HG03280 (cell line): ENCODE results near the gene IZUMO2.

Source experiments
- ATAC-seq: cut with Tn5 transposase; IDR thresholded peaks from one replicate; pipeline ENCODE4 v1.9.1; 2021; ENCODE audit warnings: mild to moderate bottlenecking, moderate library complexity; ENCODE audit not compliant: unreplicated experiment

Gene IZUMO2

DNA sequence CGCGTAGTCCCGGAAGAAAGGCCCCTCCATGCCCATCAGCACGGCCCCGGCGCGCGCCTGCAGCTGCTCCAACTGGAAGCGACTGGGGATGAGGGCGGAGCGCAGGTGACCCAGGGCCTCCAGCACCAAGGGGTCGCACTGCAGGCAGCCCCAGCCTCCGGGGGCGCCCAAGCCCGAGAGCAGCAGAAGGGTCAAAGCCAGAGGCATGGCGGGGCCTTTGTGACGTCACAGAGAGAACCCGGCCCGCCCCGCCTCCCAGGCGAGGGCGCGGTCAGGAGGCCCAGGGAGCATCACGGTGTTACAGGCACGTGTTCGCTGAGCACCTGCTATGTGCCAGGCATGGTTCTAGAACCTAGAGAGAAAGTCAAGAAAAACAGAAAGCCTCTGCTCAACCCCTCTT is at the start of gene IZUMO2:
Gene IZUMO2 (minus strand): TSS at position 294 of the 400 bp plus-strand sequence. CDS start 87 bp downstream, at position 207.
- no peak for ATAC-seq

DNA sequence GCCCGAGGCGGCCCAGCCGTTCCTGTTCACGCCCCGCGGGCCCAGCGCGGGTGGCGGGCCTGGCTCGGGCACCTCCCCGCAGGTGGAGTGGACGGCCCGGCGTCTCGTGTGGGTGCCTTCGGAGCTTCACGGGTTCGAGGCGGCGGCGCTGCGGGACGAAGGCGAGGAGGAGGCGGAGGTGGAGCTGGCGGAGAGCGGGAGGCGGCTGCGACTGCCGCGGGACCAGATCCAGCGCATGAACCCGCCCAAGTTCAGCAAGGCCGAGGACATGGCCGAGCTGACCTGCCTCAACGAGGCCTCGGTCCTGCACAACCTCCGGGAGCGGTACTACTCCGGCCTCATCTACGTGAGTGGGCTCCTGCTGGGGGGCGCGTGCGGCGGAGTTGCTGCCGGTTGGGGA is 47.3 kb upstream of the IZUMO2 start:
- ATAC-seq = no peak

DNA sequence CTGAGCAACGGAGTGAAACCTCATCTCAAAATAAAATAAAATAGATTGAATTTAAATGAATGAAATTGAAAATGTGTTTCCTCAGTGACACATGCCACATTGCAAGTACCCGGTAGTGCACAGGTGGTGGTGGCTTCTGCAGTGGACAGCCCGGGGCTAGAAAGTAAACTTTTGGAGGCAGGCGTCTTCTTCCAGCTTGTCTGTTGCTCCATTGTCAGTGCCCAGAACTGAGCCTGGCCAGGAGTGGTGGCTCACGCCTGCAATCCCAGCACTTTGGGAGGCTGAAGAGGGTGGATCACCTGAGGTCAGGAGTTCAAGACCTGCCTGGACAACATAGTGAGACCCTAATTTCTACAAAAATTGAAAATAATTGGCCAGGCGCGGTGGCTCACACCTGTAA is 46.0 kb upstream of the IZUMO2 start:
- no peak for ATAC-seq

DNA sequence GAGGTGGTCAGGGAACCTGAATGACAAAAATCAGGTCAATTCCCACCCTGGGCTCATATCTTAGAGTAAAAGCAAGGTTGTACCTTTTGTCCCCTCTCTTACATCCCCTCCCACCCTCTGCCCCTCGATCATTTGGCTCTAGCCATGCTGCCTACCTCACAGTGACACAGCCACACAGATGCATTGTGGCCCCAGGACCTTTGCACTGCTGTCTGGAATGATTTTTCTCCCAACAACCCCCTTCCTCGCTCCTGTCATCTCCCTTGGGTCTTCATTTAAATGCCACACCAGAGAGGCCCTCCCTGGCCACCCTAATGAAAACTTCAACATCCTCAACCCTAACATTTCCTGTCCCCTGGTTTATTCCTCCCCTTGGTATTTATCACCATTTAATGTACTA is 44.6 kb upstream of the IZUMO2 start:
- ATAC-seq = no peak

DNA sequence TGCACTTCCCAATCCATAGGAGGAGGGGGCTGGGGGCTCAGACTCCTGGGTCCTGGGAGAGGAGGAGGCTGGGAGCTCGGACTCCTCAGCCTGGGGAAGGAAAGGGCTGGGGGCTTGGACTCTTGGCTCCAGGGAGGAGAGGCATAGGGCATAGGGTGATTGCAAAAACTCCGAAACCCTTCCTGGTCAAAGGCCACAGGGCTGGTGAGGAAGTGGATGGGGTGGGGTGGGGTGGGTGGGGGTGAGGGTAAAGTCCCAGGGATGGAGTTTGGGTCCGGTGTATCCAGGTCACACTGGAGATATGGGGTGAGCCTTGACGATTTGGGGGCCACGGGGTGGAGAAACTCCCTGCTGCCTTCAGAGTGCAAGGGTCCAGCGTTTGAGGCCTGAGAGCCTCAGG is 43.1 kb upstream of the IZUMO2 start:
- ATAC-seq = no peak

DNA sequence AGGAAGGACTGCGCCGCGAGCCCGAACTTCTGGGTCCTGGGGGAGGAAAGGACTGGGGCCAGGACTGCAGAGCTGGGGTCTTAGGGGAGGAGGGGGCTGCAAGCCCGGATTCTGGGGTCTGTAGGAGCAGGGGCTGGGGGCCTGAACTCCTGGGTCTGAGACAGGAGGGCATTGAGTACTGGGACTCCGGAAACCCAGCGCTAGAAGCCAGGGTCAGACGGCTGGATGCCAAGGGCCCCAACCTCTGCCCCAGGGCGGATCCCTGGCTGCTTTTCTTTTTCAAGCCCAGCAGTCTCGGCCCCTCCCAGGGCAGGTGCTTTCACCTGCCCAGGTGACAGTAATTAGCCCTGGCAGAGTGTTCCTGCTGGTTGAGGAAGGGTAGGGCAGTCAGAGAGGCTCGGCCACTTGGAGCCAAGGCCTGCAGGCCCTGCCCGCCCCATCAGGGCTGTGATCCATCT is 42.6 kb upstream of the IZUMO2 start:
- no peak for ATAC-seq

DNA sequence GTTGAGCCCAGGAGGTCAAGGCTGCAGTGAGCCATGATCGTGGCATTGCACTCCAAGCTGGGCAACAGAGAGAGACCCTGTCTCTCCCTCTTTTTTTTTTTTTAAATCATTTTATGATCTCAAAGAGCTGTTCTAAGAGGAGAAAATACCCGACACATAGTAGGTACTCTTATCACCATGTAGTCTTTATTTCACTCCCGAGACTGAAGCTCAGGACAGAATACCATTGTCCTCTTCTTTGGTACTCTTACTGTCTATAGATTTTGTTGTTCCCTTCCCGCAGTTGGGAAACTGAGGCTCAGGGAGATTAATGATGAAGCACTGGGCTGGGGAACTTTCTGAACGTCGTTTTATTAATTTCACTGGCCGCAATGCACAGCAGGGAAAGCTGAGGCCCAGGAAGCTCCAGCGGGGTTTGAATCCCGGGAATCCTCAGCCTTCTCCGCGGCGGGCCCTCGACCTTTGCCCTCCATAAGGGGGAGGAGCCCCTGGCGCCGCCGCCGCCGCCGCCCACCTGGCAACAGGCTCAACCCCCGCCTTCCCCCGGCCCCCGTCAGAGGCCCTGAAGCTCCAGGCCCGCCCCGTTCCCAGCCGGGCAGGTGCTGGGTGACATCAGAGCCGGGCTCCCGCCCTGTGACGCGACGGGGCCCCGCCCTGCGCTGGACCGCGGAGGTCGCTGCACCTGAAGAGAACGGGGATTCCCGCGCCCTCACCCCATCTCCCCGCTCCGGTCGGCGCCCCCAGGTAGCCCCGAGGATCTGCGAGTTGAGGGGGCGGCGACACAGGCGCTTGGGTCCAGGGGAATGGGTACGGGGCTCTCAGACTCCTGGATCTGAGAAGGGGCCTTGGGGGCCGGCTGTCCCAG is 42.0 kb upstream of the IZUMO2 start:
- ATAC-seq = no peak

DNA sequence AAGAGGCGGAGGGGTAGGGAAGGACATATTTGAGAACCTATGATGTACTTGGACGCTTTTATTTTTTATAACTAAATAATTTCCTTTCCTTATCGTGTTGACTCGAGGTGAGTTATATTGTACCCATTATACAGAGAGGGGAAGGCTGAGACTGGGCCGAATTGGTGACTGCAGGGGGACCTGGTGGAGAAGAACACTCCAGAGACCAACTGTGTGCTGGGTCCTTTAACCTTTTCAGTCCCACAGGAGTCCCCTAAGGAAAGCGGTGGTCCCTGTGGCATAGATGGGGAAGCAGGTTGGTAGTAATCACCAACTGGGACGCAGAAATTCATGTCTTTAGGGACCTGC is 41.0 kb upstream of the IZUMO2 start:
- no peak for ATAC-seq

DNA sequence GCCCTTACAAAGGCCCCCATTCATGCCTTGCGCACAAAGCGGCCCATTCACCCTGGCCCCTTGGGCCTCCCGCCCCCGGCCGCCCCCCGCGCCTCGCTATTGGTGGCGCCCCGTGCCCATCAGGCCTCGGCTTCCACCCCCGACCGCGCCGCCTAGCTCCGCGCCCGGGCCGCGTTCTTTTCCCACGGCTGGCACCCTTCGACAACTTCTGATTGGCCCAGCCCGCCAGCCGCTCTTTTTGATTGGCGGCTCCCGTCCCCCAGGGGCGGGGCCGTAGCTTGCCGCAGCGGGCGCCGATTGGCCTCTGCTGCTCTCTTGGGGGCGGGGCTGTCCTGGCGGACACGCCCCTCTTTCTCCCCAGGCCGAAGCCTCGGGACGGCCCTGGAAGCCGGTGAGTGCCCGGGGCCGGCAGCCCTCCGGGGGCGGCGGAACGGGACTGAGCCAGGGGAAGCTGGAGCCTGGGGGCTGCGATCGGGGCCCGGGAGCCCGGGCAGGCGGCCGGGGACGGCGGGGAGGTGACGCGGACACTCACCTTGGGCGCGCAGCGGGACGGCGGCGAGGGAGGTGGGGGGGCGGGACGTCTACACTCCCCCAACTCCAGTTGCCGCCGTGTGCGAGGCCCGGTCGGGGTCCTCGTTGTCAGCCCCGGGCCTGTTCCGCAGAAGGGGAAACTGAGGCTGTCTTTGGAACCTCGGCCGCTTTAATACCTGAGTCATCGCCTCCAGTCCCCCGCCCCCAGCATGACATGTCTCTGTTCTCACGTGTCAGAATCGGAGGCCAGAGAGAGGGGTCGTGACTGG is 40.4 kb upstream of the IZUMO2 start, which contains the start of gene MYH14:
Gene MYH14 (plus strand): TSS at position 342 of the 800 bp plus-strand sequence. CDS start 6,744 bp downstream, outside the sequence.
- ATAC-seq = no peak

DNA sequence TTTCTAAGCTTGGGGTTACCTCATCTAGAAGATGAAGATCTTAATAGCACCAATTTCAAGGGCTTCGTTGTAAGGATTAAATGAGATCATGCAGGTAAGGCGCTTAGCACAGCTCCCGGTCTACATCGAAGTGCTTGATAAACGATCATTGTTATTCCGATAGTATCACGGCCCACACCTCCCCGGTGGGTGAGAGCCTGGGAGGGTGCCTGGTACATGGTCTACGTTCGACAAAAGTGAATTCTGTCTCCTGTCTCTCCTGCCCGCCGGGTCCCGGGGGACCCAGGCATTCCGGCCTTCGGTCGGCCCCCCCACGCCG is 39.8 kb upstream of the IZUMO2 start:
- no peak for ATAC-seq

DNA sequence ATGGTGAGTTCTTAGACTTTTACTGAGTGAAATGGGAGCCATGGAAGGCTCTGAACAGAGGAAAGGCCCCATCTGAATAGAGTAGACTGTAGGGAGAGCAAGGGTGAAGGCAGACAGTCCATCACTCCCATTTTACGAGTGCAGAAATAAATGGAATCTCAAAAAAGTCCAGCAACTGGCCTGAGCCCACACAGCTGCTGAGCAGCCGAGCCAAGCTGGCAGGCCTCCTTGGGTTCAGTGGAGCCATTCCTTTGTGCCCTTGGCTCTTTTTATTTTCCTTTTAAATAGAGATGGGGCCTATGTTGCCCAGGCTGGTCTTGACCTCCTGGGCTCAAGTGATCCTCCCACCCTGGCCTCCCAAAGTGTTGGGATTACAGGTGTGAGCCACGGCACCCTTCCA is 39.3 kb upstream of the IZUMO2 start:
- ATAC-seq = no peak

DNA sequence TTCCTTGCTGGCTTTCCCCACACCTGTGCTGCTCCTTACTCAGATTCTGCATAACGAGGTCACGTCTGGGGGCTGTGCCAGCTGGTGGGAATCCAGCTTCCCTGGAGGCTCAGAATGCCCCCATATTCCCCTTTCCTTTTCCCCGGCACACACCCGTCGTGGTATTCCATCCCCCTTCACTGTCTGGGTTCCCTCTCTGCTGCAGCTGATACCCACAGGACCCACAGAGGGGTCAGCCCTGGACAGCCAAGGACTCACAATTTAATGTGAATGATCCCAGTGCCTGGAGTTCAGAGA is 36.1 kb upstream of the IZUMO2 start:
- no peak for ATAC-seq

DNA sequence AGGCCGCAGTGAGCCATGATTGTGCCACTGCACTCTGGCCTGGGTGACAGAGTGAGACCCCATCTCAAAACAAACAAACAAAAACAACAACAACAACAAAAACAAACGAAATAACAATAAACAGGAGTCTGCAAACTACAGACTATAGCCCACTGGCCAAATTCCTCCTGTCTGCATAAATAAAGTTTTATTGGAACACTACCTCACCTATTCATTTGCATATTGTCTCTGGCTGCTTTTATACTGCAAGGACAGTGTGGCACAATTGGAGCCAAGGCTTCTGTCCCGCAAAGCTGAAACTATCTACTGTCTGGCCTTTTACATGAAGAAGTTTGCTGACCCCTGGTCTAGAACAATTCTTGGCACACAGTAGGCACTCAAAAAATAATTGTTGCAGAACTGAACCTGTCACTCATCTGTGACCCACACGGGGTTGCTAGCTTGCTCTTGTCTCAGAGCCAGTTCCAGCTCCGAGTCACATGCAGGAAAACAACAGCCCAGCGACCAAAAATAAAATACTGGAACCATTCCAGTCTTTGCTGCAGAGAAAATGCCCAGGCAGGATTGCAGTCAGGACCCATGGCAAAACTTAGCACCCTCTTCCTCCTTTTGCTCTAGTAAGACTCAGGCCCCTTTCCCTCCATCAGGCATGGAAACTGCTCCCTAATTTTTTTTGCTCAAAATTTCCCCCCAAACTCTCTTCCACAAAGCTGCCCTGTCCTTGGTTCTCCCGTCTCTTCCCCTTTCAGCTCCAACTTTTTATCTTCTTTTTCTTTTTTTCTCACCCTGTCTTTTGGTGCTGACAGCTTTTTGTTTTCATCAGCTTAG is 35.6 kb upstream of the IZUMO2 start:
- no peak for ATAC-seq

DNA sequence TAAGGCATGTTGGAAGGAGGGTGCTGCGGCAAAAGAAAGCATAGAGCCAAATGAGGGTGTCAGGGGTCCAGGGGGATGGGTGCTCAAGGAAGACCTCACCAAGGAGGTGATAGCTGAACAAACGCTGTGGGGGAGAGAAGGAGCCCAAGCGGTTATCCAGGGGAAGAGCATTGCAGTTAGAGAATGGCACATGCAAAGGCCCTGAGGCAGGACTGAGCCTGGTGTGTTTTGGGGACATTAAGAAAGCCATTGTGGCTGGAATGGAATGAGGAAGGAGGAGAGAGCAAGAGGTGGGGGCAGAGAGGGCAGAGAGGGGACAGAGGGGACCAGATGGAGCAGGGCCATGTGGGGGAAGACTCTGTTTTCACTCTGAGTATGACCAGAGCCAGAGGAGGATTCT is 34.3 kb upstream of the IZUMO2 start:
- ATAC-seq = no peak

DNA sequence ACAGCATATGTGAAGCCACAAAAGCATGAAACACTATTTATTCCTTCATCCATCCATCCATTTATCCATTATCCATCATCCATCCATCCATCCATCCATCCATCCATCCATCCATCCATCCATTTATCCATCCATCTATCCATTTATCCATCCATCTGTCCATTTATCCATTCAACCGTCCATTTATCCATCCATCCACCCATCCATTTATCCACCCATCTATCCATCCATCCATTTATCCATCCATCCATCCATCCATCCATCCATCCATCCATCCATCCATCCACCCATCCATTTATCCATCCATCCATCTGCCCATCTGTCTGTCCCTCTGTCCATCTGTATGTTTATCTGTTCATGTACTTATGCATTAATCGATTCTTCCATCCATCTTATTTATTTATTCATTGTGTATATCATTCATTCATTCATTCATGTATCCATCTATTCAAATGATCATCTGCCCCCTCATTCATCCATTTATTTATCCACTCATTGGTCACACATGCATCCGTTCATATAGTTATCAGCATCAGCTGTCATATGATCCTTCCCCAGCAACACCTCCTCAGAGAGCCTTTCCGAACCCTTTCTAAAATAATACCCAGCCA is 33.3 kb upstream of the IZUMO2 start:
- no peak for ATAC-seq

DNA sequence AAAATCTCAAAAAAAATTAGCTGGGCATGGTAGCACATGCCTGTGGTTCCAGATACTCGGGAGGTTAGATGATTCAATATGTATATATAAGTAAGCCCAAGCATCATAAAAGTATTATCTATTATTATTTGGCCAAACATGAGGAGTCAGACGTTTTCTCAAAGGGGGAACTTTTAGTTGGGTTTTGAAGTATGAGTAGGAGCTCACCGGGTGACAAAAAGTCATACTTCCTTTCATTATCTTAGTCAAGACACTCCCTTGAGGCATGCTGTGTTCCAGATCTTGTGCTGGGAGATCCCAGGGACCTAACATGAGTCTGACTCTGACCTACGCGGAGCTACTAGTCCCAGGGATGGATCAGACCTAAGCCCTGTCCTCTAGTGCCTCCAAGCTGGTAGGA is 32.1 kb upstream of the IZUMO2 start:
- ATAC-seq = no peak

DNA sequence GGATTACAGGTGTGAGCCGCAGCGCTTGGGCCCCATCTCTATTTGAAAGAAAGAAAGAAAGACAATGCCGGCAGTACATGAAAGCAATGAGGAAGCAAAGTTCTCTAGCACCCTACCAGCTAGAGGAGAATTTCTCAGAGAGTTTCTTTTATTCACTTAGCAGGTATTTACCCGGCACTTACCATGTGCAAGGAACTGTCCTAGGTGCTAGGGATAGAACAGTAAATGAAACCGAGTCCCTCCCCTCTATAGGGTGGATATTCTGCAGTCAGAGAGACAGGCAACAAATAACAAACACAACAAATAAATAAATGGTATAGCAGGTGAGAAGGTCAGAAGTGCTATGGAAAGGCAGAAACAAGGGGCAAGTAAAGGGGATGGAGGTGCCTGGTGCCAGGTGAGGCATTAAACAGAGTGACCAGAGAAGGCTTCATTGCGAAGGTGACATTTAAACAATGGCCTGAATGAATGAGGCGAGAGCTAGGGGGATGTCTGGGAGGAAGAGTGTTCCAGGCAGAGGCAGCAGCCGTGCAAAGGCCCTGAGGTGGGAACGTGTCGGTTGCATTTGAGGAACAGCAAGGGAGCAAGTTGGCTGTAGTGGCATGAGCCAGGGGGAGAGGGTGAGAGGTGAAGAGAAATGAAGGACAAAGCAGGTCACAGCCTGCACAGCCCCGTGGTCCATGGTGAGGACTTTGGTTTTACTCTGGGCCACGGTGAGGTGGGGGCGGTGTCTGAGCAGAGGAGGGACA is 29.6 kb upstream of the IZUMO2 start:
- ATAC-seq = no peak

DNA sequence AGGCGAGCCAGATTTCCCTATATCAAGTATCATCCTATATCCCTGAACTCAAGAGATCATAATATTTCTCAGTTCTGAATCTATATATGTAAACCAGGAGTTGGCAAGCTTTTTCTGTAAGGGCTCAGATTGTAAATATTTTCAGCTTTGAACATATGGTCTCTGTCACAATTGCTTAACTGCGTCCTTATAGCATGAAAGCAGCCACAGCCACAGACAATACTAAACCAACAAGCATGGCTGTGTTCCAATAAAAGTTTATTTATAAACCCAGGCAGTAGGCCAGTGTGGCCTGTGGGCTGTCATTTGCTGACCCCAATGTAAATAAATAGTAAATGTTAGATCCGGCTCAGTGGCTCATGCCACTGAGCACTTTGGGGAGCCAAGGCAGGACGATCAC is 28.1 kb upstream of the IZUMO2 start:
- ATAC-seq = no peak

DNA sequence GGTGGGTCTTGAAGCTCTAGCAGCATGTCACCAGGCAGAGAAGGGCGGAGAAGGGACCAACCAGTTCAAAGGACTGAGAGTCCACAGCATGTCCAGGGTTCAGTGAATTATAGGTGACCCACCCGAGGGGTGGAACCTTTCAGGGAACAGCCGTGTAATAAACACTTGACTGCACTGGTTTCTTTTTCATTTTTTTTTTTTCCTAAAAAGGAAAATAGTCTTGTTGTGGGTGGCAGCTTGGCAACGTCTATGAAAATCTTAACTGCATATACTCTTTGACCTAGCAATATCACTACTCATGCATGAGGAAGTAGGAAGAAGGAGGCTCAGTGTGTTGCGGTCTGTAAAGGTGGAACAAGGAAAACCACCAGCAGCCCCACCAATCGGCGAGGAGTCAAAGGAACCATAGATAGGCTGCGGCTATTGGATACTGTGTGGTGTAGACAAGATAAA is 27.4 kb upstream of the IZUMO2 start:
- no peak for ATAC-seq

DNA sequence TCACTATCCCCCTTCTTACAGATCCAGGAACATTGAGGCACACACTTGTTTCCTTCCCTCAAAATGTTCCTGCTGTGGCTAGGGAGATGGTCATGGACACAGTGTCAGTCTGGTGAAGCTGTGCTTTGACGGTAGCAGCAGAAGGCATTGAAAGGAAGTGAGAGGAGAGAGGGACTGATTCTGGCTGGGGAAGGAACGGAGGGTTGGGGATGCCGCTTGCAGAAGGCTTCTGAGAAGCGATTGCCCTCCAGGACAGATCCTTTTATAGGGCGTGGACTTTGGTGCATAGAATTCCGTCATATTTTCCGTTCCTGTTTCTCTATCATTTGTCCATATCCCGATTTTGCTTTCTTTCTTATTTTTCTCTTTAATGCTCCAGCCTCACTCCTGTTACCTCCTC is 26.2 kb upstream of the IZUMO2 start:
- no peak for ATAC-seq
